ENCODE measurements around the gene GOLGA1. TPM values are rescaled to one million over a fixed set of nuclear protein-coding genes. Genes with fewer than 3 reads are reported as not detected.

Gene GOLGA1
- polyA plus RNA-seq, 1 of the 3 experiments (the other 2 are of a cell fraction): 10.0 TPM

DNA sequence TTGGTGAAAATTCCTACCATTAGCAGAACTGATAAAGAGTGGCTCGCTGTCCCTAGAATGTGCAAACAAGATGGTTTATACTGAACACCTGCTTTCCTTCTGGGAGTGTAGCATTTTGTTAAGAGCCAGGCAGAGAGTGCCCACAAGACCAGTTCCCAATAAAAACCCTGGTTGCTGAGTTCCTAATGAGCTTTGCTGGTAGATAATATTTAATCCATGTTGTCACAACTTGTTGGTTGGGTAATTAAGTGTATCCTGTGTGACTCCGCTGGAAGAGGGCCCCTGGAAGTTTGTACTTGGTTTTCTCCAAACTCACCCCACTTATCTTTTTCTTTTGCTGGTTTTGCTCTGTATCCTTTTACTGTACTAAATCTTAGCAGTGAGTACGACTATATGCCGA, 39.5 kb upstream of the GOLGA1 start:
- H3K4me1 ChIP-seq (ENCODE audit: control insufficient read depth in 1 of 2, insufficient read depth in 2 of 2, low read depth in 1 of 2, low read length in 1 of 2): no peaks in the 10 kb centered on the region
- 93% methylated on average over 4 of the region's 4 CpGs for WGBS (ENCODE audit: low lambda C conversion rate)
- CTCF ChIA-PET: no interaction called here
- no peak for DNase-seq
- no peak for TF ChIP-seq RAD21 (IDR thresholded peaks at IDR 0.05; ENCODE audit: low read length)
- TF ChIP-seq FOSL2 (IDR thresholded peaks at IDR 0.05; ENCODE audit: borderline replicate concordance, low read depth): no peak
- TF ChIP-seq, protein P1, sequence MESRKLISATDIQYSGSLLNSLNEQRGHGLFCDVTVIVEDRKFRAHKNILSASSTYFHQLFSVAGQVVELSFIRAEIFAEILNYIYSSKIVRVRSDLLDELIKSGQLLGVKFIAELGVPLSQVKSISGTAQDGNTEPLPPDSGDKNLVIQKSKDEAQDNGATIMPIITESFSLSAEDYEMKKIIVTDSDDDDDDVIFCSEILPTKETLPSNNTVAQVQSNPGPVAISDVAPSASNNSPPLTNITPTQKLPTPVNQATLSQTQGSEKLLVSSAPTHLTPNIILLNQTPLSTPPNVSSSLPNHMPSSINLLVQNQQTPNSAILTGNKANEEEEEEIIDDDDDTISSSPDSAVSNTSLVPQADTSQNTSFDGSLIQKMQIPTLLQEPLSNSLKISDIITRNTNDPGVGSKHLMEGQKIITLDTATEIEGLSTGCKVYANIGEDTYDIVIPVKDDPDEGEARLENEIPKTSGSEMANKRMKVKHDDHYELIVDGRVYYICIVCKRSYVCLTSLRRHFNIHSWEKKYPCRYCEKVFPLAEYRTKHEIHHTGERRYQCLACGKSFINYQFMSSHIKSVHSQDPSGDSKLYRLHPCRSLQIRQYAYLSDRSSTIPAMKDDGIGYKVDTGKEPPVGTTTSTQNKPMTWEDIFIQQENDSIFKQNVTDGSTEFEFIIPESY (IDR thresholded peaks at IDR 0.05; ENCODE audit: borderline replicate concordance, low read depth): no peak
- TF ChIP-seq, protein P2, sequence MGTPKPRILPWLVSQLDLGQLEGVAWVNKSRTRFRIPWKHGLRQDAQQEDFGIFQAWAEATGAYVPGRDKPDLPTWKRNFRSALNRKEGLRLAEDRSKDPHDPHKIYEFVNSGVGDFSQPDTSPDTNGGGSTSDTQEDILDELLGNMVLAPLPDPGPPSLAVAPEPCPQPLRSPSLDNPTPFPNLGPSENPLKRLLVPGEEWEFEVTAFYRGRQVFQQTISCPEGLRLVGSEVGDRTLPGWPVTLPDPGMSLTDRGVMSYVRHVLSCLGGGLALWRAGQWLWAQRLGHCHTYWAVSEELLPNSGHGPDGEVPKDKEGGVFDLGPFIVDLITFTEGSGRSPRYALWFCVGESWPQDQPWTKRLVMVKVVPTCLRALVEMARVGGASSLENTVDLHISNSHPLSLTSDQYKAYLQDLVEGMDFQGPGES (IDR thresholded peaks at IDR 0.05; ENCODE audit: low read depth, low read length): no peak
- TF ChIP-seq YY1 (IDR thresholded peaks at IDR 0.05; ENCODE audit: low read depth): no peak
- TF ChIP-seq, protein P3, sequence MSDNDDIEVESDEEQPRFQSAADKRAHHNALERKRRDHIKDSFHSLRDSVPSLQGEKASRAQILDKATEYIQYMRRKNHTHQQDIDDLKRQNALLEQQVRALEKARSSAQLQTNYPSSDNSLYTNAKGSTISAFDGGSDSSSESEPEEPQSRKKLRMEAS (IDR thresholded peaks at IDR 0.05; ENCODE audit: low read depth): no peak
- no peak for TF ChIP-seq MEF2A (IDR thresholded peaks at IDR 0.05; ENCODE audit: borderline replicate concordance, low read depth)
- TF ChIP-seq SIN3A (IDR thresholded peaks at IDR 0.05; ENCODE audit: borderline replicate concordance, low read depth, low read length): no peak
- no peak for TF ChIP-seq POLR2AphosphoS5 (IDR thresholded peaks at IDR 0.05; ENCODE audit: low read depth, low read length)
- TF ChIP-seq ELF1 (IDR thresholded peaks at IDR 0.05): no peak
- TF ChIP-seq TCF12 (IDR thresholded peaks at IDR 0.05): no peak
- no peak for TF ChIP-seq MXI1 (IDR thresholded peaks at IDR 0.05; ENCODE audit: low read depth, low read length)
- TF ChIP-seq, protein P4, sequence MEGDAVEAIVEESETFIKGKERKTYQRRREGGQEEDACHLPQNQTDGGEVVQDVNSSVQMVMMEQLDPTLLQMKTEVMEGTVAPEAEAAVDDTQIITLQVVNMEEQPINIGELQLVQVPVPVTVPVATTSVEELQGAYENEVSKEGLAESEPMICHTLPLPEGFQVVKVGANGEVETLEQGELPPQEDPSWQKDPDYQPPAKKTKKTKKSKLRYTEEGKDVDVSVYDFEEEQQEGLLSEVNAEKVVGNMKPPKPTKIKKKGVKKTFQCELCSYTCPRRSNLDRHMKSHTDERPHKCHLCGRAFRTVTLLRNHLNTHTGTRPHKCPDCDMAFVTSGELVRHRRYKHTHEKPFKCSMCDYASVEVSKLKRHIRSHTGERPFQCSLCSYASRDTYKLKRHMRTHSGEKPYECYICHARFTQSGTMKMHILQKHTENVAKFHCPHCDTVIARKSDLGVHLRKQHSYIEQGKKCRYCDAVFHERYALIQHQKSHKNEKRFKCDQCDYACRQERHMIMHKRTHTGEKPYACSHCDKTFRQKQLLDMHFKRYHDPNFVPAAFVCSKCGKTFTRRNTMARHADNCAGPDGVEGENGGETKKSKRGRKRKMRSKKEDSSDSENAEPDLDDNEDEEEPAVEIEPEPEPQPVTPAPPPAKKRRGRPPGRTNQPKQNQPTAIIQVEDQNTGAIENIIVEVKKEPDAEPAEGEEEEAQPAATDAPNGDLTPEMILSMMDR (IDR thresholded peaks at IDR 0.05): no peak
- no peak for TF ChIP-seq FOXJ3 (CRISPR knock-in tag; IDR thresholded peaks at IDR 0.05)
- TF ChIP-seq FOXM1 (IDR thresholded peaks at IDR 0.05; ENCODE audit: low read depth): no peak
- no peak for TF ChIP-seq NRF1 (IDR thresholded peaks at IDR 0.05; ENCODE audit: low read depth, low read length)
- TF ChIP-seq EZH2phosphoT487 (IDR thresholded peaks at IDR 0.05; ENCODE audit: borderline replicate concordance, low read depth): no peak
- TF ChIP-seq GATA2 (CRISPR knock-in tag; IDR thresholded peaks at IDR 0.05): no peak
- no peaks in the 10 kb centered on the region for H3K79me2 ChIP-seq (ENCODE audit: insufficient read depth)
- POLR2A ChIA-PET: no interaction called here
- no peaks in the 10 kb centered on the region for H3K9me2 ChIP-seq
- H3K36me3 ChIP-seq (replicated peaks in 1 of 2; ENCODE audit: control insufficient read depth in 1 of 2, insufficient read depth in 2 of 2, low read length in 1 of 2): peaks cover 0 to 6% of the 10 kb centered on the region in 2 experiments
- H3K4me3 ChIP-seq (ENCODE audit: low read depth in 2 of 2, low read length in 1 of 2): no peak overlapping the region
- H3K9me3 ChIP-seq: no peaks in the 10 kb centered on the region
- no peak overlapping the region for H3K27ac ChIP-seq (ENCODE audit: low read depth in 2 of 2, low read length in 1 of 2)
- peaks cover 6% of the 10 kb centered on the region for H3F3A ChIP-seq (replicated peaks; ENCODE audit: insufficient read depth)
- no peak overlapping the region for H3K4me2 ChIP-seq
- no peaks in the 10 kb centered on the region for H3K27me3 ChIP-seq (ENCODE audit: insufficient read depth)
- H2AFZ ChIP-seq (ENCODE audit: low read depth): no peak overlapping the region
- H3K9ac ChIP-seq: no peak overlapping the region
- no peaks in the 10 kb centered on the region for H4K20me1 ChIP-seq (ENCODE audit: insufficient read depth)
